Measurements from ENCODE around the gene CNTNAP2. TPM values are rescaled to one million over a fixed set of nuclear protein-coding genes. Genes with fewer than 3 reads are reported as not detected.

Gene CNTNAP2
- total and polyA plus RNA-seq, 7 experiments from 2014 or later: 0.02 to 0.48 (median 0.24) TPM; not detected in 2

DNA sequence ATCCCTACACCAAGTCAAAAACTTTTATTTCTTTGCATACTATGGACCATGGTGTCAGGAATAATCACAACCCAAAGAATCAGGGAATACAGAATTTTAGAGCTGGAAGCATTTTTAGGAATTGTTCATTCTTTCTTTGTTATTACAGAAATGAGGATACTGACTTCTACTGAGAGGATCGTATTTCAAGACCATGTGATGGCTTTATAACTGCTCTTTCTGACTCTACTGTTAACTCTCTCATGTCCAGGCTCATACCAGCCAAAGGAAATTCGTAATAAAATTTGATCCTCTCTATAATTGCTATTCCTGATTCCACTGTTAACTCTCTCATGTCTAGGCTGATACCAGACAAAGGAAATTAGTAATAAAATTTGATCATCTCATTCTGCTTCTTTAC lies 1423.1 kb downstream of the CNTNAP2 start:
- intact Hi-C loops (cut with micrococcal nuclease): no loop called here
- Mint-ChIP-seq H3K4me3 (no peak overlapping the region), H3K9me3 (peaks cover 4 to 35% (median 6%) of the 10 kb centered on the region in 11 donors), H3K36me3 (no peaks in the 10 kb centered on the region), H3K27me3 (no peaks in the 10 kb centered on the region), H3K27ac (no peak overlapping the region), H3K4me1 (no peaks in the 10 kb centered on the region)
- H3K27ac ChIP-seq (ENCODE audit: low read depth, low read length): no peak overlapping the region
- no peak overlapping the region for H3K4me3 ChIP-seq (ENCODE audit: low read length)
- H3K27me3 ChIP-seq (ENCODE audit: control insufficient read depth in 2 of 2, insufficient read depth in 2 of 2, low read length in 2 of 2): no peaks in the 10 kb centered on the region
- POLR2A ChIA-PET: no interaction called here
- CTCF ChIA-PET: no interaction called here
- no peaks in the 10 kb centered on the region for H3K9me3 ChIP-seq (ENCODE audit: control insufficient read depth in 2 of 3, low read length in 3 of 3)
- no peaks in the 10 kb centered on the region for H3K36me3 ChIP-seq (ENCODE audit: control insufficient read depth in 2 of 3, insufficient read depth in 3 of 3, low read length in 3 of 3)
- H3K4me1 ChIP-seq (ENCODE audit: control insufficient read depth in 2 of 2, insufficient read depth in 2 of 2, low read length in 2 of 2): no peaks in the 10 kb centered on the region
- DNase-seq: no peak
- no peak for ATAC-seq

GRCh38 chr7:147540743-147541142 lies 1424.1 kb downstream of the CNTNAP2 start:
- Mint-ChIP-seq H3K4me3 (no peak overlapping the region), H3K27me3 (no peaks in the 10 kb centered on the region), H3K27ac (no peak overlapping the region), H3K36me3 (no peaks in the 10 kb centered on the region), H3K9me3 (peaks cover 4 to 38% (median 8%) of the 10 kb centered on the region in 11 donors), H3K4me1 (no peaks in the 10 kb centered on the region)
- H3K27ac ChIP-seq (ENCODE audit: low read depth, low read length): no peak overlapping the region
- ChIA-PET CTCF (no interaction called here), POLR2A (no interaction called here)
- H3K36me3 ChIP-seq (ENCODE audit: control insufficient read depth in 2 of 3, insufficient read depth in 3 of 3, low read length in 3 of 3): no peaks in the 10 kb centered on the region
- no peak for DNase-seq
- no peak overlapping the region for H3K4me3 ChIP-seq (ENCODE audit: low read length)
- no peak for ATAC-seq
- H3K27me3 ChIP-seq (ENCODE audit: control insufficient read depth in 2 of 2, insufficient read depth in 2 of 2, low read length in 2 of 2): no peaks in the 10 kb centered on the region
- no peaks in the 10 kb centered on the region for H3K4me1 ChIP-seq (ENCODE audit: control insufficient read depth in 2 of 2, insufficient read depth in 2 of 2, low read length in 2 of 2)
- intact Hi-C loops (cut with micrococcal nuclease): no loop called here
- no peaks in the 10 kb centered on the region for H3K9me3 ChIP-seq (ENCODE audit: control insufficient read depth in 2 of 3, low read length in 3 of 3)

- peaks cover 6 to 41% (median 11%) of the 10 kb centered on the region in 11 donors for H3K9me3 Mint-ChIP-seq
- no peak for DNase-seq
- no peaks in the 10 kb centered on the region for H3K27me3 Mint-ChIP-seq
- Histone ChIP-seq H3K36me3 (ENCODE audit: control insufficient read depth in 2 of 3, insufficient read depth in 3 of 3, low read length in 3 of 3) (no peaks in the 10 kb centered on the region), H3K4me1 (ENCODE audit: control insufficient read depth in 2 of 2, insufficient read depth in 2 of 2, low read length in 2 of 2) (no peaks in the 10 kb centered on the region), H3K4me3 (ENCODE audit: low read length) (no peak overlapping the region), H3K9me3 (ENCODE audit: control insufficient read depth in 2 of 3, low read length in 3 of 3) (no peaks in the 10 kb centered on the region), H3K27me3 (ENCODE audit: control insufficient read depth in 2 of 2, insufficient read depth in 2 of 2, low read length in 2 of 2) (no peaks in the 10 kb centered on the region), H3K27ac (ENCODE audit: low read depth, low read length) (no peak overlapping the region)
- H3K27ac Mint-ChIP-seq: no peak overlapping the region
- ATAC-seq: no peak
- no peaks in the 10 kb centered on the region for H3K4me1 Mint-ChIP-seq
- H3K4me3 Mint-ChIP-seq: no peak overlapping the region
- intact Hi-C loops (cut with micrococcal nuclease): no loop called here
- ChIA-PET CTCF (no interaction called here), POLR2A (no interaction called here)
- no peaks in the 10 kb centered on the region for H3K36me3 Mint-ChIP-seq
Observed at GRCh38 chr7:147541261-147541660, 1424.7 kb downstream of the CNTNAP2 start.

DNA sequence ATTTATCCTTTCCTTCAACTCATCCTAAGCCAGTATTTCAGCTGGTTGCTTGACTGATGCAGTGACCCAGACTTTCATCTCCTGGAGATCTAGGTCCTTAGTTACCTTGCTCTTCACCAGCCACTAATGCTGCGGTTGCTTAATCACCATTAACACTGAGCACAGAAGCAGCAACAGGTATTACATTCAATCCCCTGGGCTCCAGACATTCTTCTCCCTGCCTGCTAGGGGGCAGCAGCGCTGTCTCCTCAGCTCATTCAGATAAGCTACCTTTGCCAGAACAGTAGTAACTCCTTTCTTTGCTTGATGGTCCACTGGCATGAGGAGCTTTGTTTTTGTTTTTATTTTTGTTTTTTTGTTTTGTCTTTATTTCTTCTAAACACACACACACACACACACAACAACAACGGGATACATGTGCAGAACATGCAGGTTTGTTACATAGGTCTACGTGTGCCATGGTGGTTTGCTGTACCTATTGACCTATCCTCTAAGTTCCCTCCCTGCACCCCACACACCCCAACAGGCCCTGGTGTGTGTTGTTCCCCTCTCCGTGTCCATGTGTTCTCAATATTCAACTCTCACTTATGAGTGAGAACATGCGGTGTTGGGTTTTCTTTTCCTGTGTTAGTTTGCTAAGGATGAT lies 1430.8 kb downstream of the CNTNAP2 start:
- Histone ChIP-seq H3K27ac (ENCODE audit: low read depth, low read length) (no peak overlapping the region), H3K9me3 (ENCODE audit: control insufficient read depth in 2 of 3, low read length in 3 of 3) (peaks cover 0 to 7% (median 0%) of the 10 kb centered on the region in 3 experiments), H3K4me3 (ENCODE audit: low read length) (no peak overlapping the region), H3K36me3 (ENCODE audit: control insufficient read depth in 2 of 3, insufficient read depth in 3 of 3, low read length in 3 of 3) (no peaks in the 10 kb centered on the region), H3K4me1 (ENCODE audit: control insufficient read depth in 2 of 2, insufficient read depth in 2 of 2, low read length in 2 of 2) (no peaks in the 10 kb centered on the region), H3K27me3 (ENCODE audit: control insufficient read depth in 2 of 2, insufficient read depth in 2 of 2, low read length in 2 of 2) (no peaks in the 10 kb centered on the region)
- Mint-ChIP-seq H3K4me3 (no peak overlapping the region), H3K36me3 (no peaks in the 10 kb centered on the region), H3K27ac (no peak overlapping the region), H3K4me1 (no peaks in the 10 kb centered on the region), H3K9me3 (peaks cover 4 to 34% (median 9%) of the 10 kb centered on the region in 11 donors), H3K27me3 (no peaks in the 10 kb centered on the region)
- no peak for DNase-seq
- intact Hi-C loops (cut with micrococcal nuclease): no loop called here
- POLR2A ChIA-PET: no interaction called here
- CTCF ChIA-PET: no interaction called here
- no peak for ATAC-seq

DNA sequence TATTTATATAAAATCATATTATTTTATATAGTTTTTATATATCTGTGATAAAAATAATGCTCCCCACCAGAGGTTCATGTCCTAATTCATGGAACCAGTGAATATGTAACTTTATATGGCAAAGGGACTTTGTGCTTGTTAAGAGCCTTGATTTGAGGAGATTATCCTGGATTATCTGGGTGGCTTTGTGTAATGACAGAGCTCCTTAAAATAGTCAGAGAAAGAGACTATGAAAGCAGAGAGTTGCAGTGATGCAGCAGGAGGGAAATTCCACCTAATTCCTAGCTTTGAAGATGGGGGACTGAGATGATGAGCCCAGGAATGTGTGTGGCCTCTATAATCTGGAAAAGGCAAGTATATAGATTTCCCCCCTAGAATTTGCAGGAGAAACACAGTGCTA lies 1439.7 kb downstream of the CNTNAP2 start:
- no peaks in the 10 kb centered on the region for H3K4me1 Mint-ChIP-seq
- no peaks in the 10 kb centered on the region for H3K9me3 ChIP-seq (ENCODE audit: control insufficient read depth in 2 of 3, low read length in 3 of 3)

GRCh38 chr7:147563669-147564068 lies 1447.1 kb downstream of the CNTNAP2 start:
- CTCF ChIA-PET: no interaction called here
- H3K27ac ChIP-seq (ENCODE audit: low read depth, low read length): no peak overlapping the region
- DNase-seq (no peak), ATAC-seq (no peak)
- POLR2A ChIA-PET: no interaction called here
- peaks cover 0 to 29% (median 4%) of the 10 kb centered on the region in 11 donors for H3K9me3 Mint-ChIP-seq
- intact Hi-C loops (cut with micrococcal nuclease): no loop called here
- H3K4me1 ChIP-seq (ENCODE audit: control insufficient read depth in 2 of 2, insufficient read depth in 2 of 2, low read length in 2 of 2): no peaks in the 10 kb centered on the region
- H3K4me3 ChIP-seq (ENCODE audit: low read length): no peak overlapping the region
- H3K36me3 Mint-ChIP-seq: no peaks in the 10 kb centered on the region
- no peaks in the 10 kb centered on the region for H3K36me3 ChIP-seq (ENCODE audit: control insufficient read depth in 2 of 3, insufficient read depth in 3 of 3, low read length in 3 of 3)
- no peaks in the 10 kb centered on the region for H3K27me3 Mint-ChIP-seq
- H3K9me3 ChIP-seq (ENCODE audit: control insufficient read depth in 2 of 3, low read length in 3 of 3): no peaks in the 10 kb centered on the region
- H3K4me3 Mint-ChIP-seq: no peak overlapping the region
- H3K4me1 Mint-ChIP-seq: no peaks in the 10 kb centered on the region
- no peak overlapping the region for H3K27ac Mint-ChIP-seq
- H3K27me3 ChIP-seq (ENCODE audit: control insufficient read depth in 2 of 2, insufficient read depth in 2 of 2, low read length in 2 of 2): no peaks in the 10 kb centered on the region

More for the DNA sequence above, 1439.7 kb downstream of the CNTNAP2 start:
- H3K27ac ChIP-seq (ENCODE audit: low read depth, low read length): no peak overlapping the region
- peaks cover 0 to 6% (median 2%) of the 10 kb centered on the region in 11 donors for H3K9me3 Mint-ChIP-seq
- DNase-seq (no peak), ATAC-seq (no peak)
- no peaks in the 10 kb centered on the region for H3K36me3 ChIP-seq (ENCODE audit: control insufficient read depth in 2 of 3, insufficient read depth in 3 of 3, low read length in 3 of 3)
- no peaks in the 10 kb centered on the region for H3K27me3 ChIP-seq (ENCODE audit: control insufficient read depth in 2 of 2, insufficient read depth in 2 of 2, low read length in 2 of 2)
- no peak overlapping the region for H3K27ac Mint-ChIP-seq
- H3K4me3 Mint-ChIP-seq: no peak overlapping the region
- H3K27me3 Mint-ChIP-seq: no peaks in the 10 kb centered on the region
- CTCF ChIA-PET: no interaction called here
- intact Hi-C loops (cut with micrococcal nuclease): no loop called here
- no peaks in the 10 kb centered on the region for H3K4me1 ChIP-seq (ENCODE audit: control insufficient read depth in 2 of 2, insufficient read depth in 2 of 2, low read length in 2 of 2)
- H3K4me3 ChIP-seq (ENCODE audit: low read length): no peak overlapping the region
- no peaks in the 10 kb centered on the region for H3K36me3 Mint-ChIP-seq
- POLR2A ChIA-PET: no interaction called here

DNA sequence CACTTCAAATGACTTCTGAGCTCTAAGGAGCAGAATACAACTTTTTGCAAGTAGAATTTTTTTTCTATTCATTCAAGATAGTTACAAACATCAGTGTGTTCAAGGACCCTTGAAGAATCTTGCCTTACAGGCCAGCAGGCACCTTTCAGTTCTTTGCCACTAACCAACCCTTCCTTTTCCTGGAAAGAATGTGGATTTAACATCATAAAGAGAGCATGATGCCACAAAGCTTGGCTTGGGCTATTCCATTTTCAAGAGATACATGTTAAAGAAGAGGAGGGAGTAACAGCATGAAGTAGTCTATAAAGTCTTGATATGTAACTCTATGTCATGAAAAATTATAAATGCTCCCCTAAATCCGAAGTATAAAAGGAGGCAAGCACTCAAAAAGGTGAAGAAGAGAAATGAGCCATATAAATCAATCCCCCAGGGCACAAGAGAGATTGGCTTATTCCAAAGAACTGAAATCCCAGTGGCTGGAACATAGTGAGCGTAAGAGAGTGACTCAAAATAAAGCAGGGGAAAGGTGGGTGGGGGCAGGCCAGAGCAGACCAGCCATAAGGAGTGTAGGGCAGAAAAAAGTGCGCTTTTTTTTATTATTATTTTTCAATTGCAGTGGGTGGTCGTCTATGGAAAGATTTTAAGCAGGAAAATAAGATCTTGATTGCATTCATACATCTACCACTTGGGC lies 1448.3 kb downstream of the CNTNAP2 start:
- Histone ChIP-seq H3K27me3 (ENCODE audit: control insufficient read depth in 2 of 2, insufficient read depth in 2 of 2, low read length in 2 of 2) (no peaks in the 10 kb centered on the region), H3K27ac (ENCODE audit: low read depth, low read length) (no peak overlapping the region), H3K4me3 (ENCODE audit: low read length) (no peak overlapping the region), H3K9me3 (ENCODE audit: control insufficient read depth in 2 of 3, low read length in 3 of 3) (no peaks in the 10 kb centered on the region), H3K4me1 (ENCODE audit: control insufficient read depth in 2 of 2, insufficient read depth in 2 of 2, low read length in 2 of 2) (no peaks in the 10 kb centered on the region), H3K36me3 (ENCODE audit: control insufficient read depth in 2 of 3, insufficient read depth in 3 of 3, low read length in 3 of 3) (no peaks in the 10 kb centered on the region)
- H3K4me3 Mint-ChIP-seq: no peak overlapping the region
- H3K4me1 Mint-ChIP-seq: no peaks in the 10 kb centered on the region
- CTCF ChIA-PET: no interaction called here
- H3K9me3 Mint-ChIP-seq: peaks cover 0 to 24% (median 4%) of the 10 kb centered on the region in 11 donors
- H3K27me3 Mint-ChIP-seq: no peaks in the 10 kb centered on the region
- POLR2A ChIA-PET: no interaction called here
- intact Hi-C loops (cut with micrococcal nuclease): no loop called here
- DNase-seq (no peak), ATAC-seq (no peak)
- H3K36me3 Mint-ChIP-seq: no peaks in the 10 kb centered on the region
- no peak overlapping the region for H3K27ac Mint-ChIP-seq
